ENCODE data around the gene SPTB.

SPTB gene

GRCh38 chr14:64721899-64722298 lies 157.8 kb downstream of the SPTB start:
- in situ Hi-C loops (cut with HindIII; ENCODE audit: low sequenced_read_pairs): no loop called here
- DNase-seq (ENCODE audit: low read depth, low spot score): no peak
- no peak for TF ChIP-seq CTCF (IDR thresholded peaks at IDR 0.05; ENCODE audit: low read depth, low read length)
- H3K4me3 ChIP-seq (ENCODE audit: low read depth, low read length): no peak overlapping the region

DNA sequence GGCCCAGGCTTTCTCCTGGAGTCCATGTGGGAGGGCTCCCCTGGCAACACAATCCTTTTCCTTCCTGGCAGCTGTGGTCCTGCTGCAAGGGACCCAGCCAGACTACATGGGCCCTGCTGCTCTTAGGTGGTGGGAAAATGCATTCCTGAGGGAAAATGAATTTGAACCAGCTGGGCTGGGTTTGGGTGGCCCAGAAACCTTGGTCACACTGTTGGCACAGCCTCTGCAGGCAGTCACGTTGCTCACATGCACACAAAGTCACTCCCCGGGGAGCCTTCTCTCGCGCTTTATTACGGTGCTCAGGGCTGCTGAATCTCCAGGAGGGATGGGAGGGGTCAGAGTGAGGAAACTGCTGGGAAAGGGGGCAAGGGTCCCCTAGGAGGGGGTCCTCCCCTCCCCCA lies 158.3 kb downstream of the SPTB start:
- H3K4me3 ChIP-seq (ENCODE audit: low read depth, low read length): no peak overlapping the region
- no peak for TF ChIP-seq CTCF (IDR thresholded peaks at IDR 0.05; ENCODE audit: low read depth, low read length)
- peak; percentile 87 for DNase-seq (ENCODE audit: low read depth, low spot score)
- in situ Hi-C loops (cut with HindIII; ENCODE audit: low sequenced_read_pairs): no loop called here

DNA sequence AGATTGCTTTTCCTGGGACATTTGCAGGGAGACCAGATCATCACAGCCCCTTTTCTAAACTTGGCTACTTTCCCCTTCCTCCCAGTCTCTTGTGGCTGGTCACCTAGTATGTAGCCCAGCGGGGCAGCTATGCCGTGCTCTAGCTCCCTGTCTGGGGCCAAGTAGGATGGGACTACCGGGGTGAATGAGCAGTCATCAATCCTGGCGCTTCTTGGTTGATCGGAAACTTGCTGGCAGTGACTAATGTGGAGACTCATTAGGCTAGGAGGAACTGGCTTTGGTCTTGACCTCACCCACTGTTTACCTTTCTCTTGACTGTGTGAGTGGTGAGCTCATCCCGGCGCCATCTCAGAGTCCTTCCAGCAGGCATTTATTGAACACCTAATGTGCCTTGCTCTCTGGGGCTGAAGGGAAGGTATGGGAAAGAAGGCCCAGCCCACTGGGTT lies 159.6 kb downstream of the SPTB start:
- in situ Hi-C loops (cut with HindIII; ENCODE audit: low sequenced_read_pairs): no loop called here
- peak; percentile 77 for DNase-seq (ENCODE audit: low read depth, low spot score)
- no peak for TF ChIP-seq CTCF (IDR thresholded peaks at IDR 0.05; ENCODE audit: low read depth, low read length)
- H3K4me3 ChIP-seq (ENCODE audit: low read depth, low read length): no peak overlapping the region

DNA sequence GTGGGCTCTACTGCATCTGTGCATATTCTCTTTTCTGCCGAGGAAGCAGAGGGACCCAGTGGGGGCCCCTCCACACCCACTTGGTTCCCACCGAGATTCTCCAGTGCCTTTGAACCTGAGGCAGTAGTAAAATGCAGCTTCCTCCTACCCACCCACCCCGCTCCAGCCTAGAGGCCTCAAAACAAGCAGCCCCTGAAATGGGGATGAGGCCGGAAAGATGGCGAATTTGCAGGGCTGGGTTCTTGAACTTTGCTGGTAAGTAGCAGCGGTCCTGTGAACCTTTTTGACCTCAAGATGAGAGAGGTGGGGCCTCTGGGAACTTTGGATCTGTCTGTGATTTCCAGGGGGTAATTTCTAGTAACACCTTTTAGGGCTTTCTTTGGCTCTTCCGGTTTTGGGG lies 160.1 kb downstream of the SPTB start:
- no peak for DNase-seq (ENCODE audit: low read depth, low spot score)
- in situ Hi-C loops (cut with HindIII; ENCODE audit: low sequenced_read_pairs): no loop called here
- TF ChIP-seq CTCF (IDR thresholded peaks at IDR 0.05; ENCODE audit: low read depth, low read length): no peak
- no peak overlapping the region for H3K4me3 ChIP-seq (ENCODE audit: low read depth, low read length)

- in situ Hi-C loops (cut with HindIII; ENCODE audit: low sequenced_read_pairs): no loop called here
- no peak for TF ChIP-seq CTCF (IDR thresholded peaks at IDR 0.05; ENCODE audit: low read depth, low read length)
- no peak overlapping the region for H3K4me3 ChIP-seq (ENCODE audit: low read depth, low read length)
- no peak for DNase-seq (ENCODE audit: low read depth, low spot score)
These were observed 160.9 kb downstream of the SPTB start for GRCh38 chr14:64718762-64719161.

- in situ Hi-C loops (cut with HindIII; ENCODE audit: low sequenced_read_pairs): no loop called here
These were observed 161.8 kb downstream of the SPTB start for GRCh38 chr14:64717870-64718269.

More at GRCh38 chr14:64717870-64718269, 161.8 kb downstream of the SPTB start:
- TF ChIP-seq CTCF (IDR thresholded peaks at IDR 0.05; ENCODE audit: low read depth, low read length): no peak
- H3K4me3 ChIP-seq (ENCODE audit: low read depth, low read length): no peak overlapping the region
- DNase-seq (ENCODE audit: low read depth, low spot score): no peak

Data from astrocyte of the spinal cord (primary cell).